Subcutaneous adipose tissue (tissue), 4 donors: Measurements from ENCODE around the gene IST1. TPM values are rescaled to one million over a fixed set of nuclear protein-coding genes. Genes with fewer than 3 reads are reported as not detected.

Source experiments
- total RNA-seq, 4 donors: library from RNA; depleted of rRNA; stranded (reverse); fragments of >200 nt; gene quantifications; one replicate each; pipeline ENCODE4 v1.1.0, GENCODE V29; 2016
- TF ChIP-seq, protein P1 (sequence below): fragments of 450-650 bp; IDR thresholded peaks from one replicate; pipeline ENCODE4 v1.5.1; 2016; ENCODE audit warnings: low read depth, mild to moderate bottlenecking, control low read depth, antibody characterized with exemption, moderate library complexity

Gene IST1
- total RNA-seq, 4 donors from 2014 or later, result 186 to 219 (median 195) TPM

DNA sequence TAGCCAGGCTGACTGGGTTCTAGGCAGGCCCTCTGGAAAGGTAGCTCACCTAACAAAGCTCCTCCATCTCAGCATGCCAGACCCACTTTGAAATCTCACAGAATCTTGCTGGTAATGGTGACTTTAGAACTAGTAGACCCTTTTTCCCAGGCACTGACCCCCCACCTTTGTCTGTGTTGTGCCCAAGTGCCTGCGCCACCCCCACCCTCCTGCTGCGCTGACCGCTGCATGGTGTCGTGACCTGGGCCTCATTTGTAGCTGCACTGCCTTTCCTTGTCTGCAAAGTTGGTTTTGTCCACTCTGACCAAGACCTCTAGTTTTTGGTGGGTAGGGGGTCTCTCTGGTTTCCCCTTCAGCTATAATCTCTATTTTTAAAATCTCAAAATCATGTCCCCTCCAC is 42.8 kb upstream of the IST1 start:
- TF ChIP-seq, protein P1, sequence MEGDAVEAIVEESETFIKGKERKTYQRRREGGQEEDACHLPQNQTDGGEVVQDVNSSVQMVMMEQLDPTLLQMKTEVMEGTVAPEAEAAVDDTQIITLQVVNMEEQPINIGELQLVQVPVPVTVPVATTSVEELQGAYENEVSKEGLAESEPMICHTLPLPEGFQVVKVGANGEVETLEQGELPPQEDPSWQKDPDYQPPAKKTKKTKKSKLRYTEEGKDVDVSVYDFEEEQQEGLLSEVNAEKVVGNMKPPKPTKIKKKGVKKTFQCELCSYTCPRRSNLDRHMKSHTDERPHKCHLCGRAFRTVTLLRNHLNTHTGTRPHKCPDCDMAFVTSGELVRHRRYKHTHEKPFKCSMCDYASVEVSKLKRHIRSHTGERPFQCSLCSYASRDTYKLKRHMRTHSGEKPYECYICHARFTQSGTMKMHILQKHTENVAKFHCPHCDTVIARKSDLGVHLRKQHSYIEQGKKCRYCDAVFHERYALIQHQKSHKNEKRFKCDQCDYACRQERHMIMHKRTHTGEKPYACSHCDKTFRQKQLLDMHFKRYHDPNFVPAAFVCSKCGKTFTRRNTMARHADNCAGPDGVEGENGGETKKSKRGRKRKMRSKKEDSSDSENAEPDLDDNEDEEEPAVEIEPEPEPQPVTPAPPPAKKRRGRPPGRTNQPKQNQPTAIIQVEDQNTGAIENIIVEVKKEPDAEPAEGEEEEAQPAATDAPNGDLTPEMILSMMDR, result no peak

DNA sequence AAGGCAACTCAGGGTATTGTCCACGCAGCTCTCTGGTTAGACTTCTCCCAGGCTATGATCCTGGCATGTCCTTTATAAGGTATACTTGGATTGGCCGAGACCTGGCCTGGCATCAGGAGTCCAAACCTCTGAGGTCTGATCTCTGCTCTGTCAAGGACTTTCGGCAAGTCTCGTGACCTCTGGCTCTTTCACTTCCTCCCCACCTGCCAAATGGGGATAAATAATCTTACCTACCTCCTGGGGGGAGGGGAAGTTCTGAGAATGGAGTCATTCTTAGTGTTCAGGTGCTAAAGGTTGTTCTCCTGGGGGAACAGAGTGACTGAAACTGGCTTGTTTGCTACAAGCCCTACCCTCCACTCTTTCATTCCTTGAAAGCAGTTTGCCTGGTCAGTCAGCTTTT is 41.9 kb upstream of the IST1 start:
- TF ChIP-seq, protein P1, result no peak

DNA sequence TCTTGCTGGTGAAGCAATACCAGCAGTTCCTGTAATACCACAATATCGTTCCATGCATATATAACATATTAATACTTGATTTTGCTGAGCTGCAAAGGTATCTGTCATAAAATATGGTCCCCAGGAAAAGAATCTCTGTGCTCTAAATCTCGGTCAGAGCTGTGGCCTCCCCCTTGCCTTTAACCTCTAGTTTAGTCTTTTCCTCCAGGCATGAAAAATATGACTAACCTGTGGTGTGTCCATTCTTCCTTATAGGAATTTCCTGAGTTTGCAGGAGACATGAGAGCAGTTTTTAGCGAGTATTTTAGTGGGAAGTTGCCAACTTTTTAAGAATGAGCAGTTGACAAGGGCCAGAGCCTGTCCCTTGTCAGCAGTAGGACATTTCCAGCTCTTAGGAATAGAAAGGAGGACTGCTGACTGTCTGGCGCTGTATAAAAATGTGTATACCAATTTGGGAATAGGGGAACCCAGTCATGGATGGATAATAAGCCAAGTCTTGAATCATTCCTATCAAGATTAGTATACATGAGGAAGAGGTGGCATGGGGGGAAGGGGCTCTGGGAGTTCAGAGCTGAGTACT is 40.9 kb upstream of the IST1 start:
- TF ChIP-seq, protein P1, result no peak

DNA sequence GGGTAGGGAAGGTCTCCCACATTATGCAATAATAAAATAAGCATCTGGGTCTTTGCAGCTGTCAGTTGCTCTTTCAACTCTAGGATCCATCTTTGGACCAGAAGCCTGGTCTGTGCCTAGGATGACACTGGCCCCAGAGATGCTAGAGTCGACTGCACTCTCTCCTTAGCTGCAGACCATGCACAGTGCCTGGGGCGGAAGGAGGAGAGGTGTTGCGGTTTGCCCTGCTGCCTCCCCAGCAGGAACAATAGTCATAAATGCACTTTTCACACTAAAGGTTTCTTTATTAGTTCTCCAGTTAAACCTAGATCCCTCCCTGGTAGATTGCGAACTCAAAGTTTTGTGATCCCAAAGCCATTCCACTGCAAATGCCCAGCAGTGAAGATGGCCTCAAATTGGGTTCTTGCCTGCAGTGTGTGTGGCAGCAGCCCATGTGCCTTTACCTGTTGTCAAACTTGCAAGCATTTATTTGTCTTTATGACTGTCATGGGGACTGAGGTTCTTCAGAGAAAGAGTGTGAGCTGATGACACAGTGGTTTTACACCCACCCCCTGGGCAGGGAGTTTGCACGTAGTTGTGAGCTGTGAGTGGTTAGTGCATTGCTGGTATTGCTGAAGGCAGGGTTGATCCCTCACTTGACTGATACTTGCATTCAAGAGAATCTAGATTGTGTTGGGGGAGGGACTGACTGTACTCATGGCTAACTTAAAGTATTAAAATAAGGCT is 39.2 kb upstream of the IST1 start:
- TF ChIP-seq, protein P1, result no peak

DNA sequence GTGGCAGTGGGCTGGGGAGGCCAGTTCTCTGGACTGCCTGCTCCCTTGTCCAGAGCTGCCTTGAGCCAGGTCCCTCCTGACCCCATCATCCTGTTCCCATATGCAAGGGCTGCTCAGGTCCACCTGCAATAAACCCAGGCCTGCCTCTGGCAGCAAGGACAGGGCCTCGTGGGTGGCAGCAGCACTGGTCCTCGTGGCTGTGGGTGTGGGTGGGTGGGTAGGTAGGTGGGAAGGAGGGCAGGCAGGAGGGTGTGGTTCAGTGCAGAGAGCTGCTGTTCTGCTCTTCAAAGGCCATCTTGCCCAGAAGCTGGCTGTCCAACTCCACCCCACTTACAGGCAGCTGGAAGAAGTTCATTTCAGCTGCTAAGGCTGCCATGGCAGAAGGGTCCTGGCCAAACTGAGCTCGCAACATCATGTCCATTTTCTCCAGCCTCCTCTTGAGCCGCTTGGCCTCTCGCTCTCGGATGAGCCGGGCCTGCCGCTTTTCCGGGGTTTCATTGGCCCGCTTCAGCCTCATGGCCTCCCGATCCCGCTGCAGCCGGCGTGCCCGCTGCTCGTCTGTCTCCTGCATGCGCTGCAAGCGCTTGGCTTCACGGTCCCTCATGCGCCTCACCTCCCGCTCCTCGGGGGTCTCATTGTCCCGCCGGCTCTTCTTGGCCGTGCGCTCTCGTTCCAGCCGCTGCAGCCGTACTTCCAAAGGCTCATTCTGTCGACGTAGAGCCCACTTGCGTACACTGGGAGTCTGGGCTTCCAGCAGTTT is 35.4 kb upstream of the IST1 start:
- TF ChIP-seq, protein P1, result no peak

DNA sequence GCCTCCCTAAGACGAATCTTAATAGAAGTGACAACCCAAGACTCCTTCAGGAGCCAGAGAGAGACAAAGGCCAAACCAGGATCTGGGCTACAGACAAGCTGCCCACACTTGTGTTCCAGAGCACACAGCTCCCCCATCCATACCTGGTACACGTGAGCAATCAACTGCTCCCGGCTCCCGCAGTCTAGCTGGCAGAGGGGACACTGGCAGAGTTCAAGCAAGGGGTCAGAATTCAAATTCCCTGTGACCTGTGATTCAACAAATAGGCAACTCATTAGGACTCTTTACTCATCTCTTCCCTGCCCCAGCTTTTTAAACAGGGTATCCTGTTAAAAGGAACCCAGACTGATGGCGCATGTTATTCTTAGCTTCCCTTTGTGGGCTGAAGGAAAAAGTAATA is 31.3 kb upstream of the IST1 start:
- TF ChIP-seq, protein P1, result no peak
